Activated T-helper 1 cell treated with anti-CD3 and anti-CD28 coated beads, Interleukin-2, amount 50 U/mL, for 16 hours (primary cell): ENCODE data around the gene KLHL6.
A peak's percentile ranks its signal among the peaks of the same experiment; 100 is the strongest.
"Not testable (repeated sequence)": the region's sequence is repeated elsewhere in the genome, so short reads cannot be mapped to it uniquely, and the experiment has no call there.

Source experiments
- DNase-seq, 2 donors: peaks; one replicate each; pipeline ENCODE4 v3.0.0-alpha.2; 2020; ENCODE audit warnings: low read depth in 1 of 2, low spot score in 1 of 2

KLHL6 gene

GRCh38 chr3:183448369-183449128 is 107.0 kb downstream of the KLHL6 start:
- no peak for DNase-seq

- peak; percentile 17 to 34 for DNase-seq
Measured at GRCh38 chr3:183447206-183448001, 108.1 kb downstream of the KLHL6 start.

- DNase-seq: no peak
Measured at GRCh38 chr3:183446838-183447205, 108.7 kb downstream of the KLHL6 start.

- no peak for DNase-seq
Measured at GRCh38 chr3:183444748-183445147, 110.8 kb downstream of the KLHL6 start.

- DNase-seq: no peak
Measured at GRCh38 chr3:183443395-183444385, 111.8 kb downstream of the KLHL6 start.

- no peak for DNase-seq
Measured at GRCh38 chr3:183442994-183443393, 112.5 kb downstream of the KLHL6 start.

- DNase-seq: not testable (repeated sequence)
Measured at GRCh38 chr3:183440521-183440920, 115.0 kb downstream of the KLHL6 start.

GRCh38 chr3:183439515-183439914 is 116.0 kb downstream of the KLHL6 start:
- no peak for DNase-seq

GRCh38 chr3:183438735-183439134 is 116.8 kb downstream of the KLHL6 start:
- no peak for DNase-seq

- DNase-seq: no peak
Measured at GRCh38 chr3:183437666-183438564, 117.6 kb downstream of the KLHL6 start.
